ENCODE measurements around the gene TMEM108.

- TF ChIP-seq CTCF (IDR thresholded peaks at IDR 0.05; ENCODE audit: low read depth, low read length), result no peak
- TF ChIP-seq POLR2A (IDR thresholded peaks at IDR 0.05; ENCODE audit: extremely low read depth, insufficient read length), result no peak
Measured at GRCh38 chr3:133248389-133248788, 210.2 kb downstream of the TMEM108 start.

All from NB4 (cell line).